CD4-positive, alpha-beta T cell treated with Interleukin-6 at 100 ng/mL for 8 hours (primary cell): ENCODE measurements around the gene NEURL1B.
"Not testable (repeated sequence)": the region's sequence is repeated elsewhere in the genome, so short reads cannot be mapped to it uniquely, and the experiment has no call there.

Source experiments
- DNase-seq: peaks from one replicate; pipeline ENCODE4 v3.0.0-alpha.2; 2020; ENCODE audit warnings: mixed read lengths, low spot score

NEURL1B gene

GRCh38 chr5:172640822-172641358 is at the start of gene NEURL1B:
Gene NEURL1B, plus strand, starts transcription at chr5:172641263. Its CDS starts 144 bp downstream, at chr5:172641407.
- no peak for DNase-seq

- DNase-seq, result no peak
These were observed 49.4 kb upstream of the NEURL1B start for GRCh38 chr5:172591636-172592035.

- no peak for DNase-seq
These were observed 48.2 kb upstream of the NEURL1B start for GRCh38 chr5:172592881-172593280.

GRCh38 chr5:172593306-172593705 is 47.8 kb upstream of the NEURL1B start:
- DNase-seq, result no peak

- no peak for DNase-seq
These were observed 47.3 kb upstream of the NEURL1B start for GRCh38 chr5:172593721-172594235.

- no peak for DNase-seq
These were observed 46.6 kb upstream of the NEURL1B start for GRCh38 chr5:172594431-172594830.

- DNase-seq, result no peak
These were observed 46.1 kb upstream of the NEURL1B start for GRCh38 chr5:172594867-172595466.

GRCh38 chr5:172595596-172596455 is 45.2 kb upstream of the NEURL1B start:
- DNase-seq, result no peak

- no peak for DNase-seq
These were observed 44.3 kb upstream of the NEURL1B start for GRCh38 chr5:172596638-172597231.

GRCh38 chr5:172597755-172598155 is 43.3 kb upstream of the NEURL1B start:
- DNase-seq, result no peak

- no peak for DNase-seq
These were observed 42.5 kb upstream of the NEURL1B start for GRCh38 chr5:172598251-172599203.

- DNase-seq, result no peak
These were observed 41.9 kb upstream of the NEURL1B start for GRCh38 chr5:172599204-172599567.

- DNase-seq, result no peak
These were observed 40.5 kb upstream of the NEURL1B start for GRCh38 chr5:172600571-172600970.

GRCh38 chr5:172601576-172601975 is 39.5 kb upstream of the NEURL1B start:
- DNase-seq, result not testable (repeated sequence)

- no peak for DNase-seq
These were observed 38.3 kb upstream of the NEURL1B start for GRCh38 chr5:172602783-172603231.

GRCh38 chr5:172603251-172603806 is 37.7 kb upstream of the NEURL1B start:
- no peak for DNase-seq

GRCh38 chr5:172605466-172605865 is 35.6 kb upstream of the NEURL1B start:
- no peak for DNase-seq

- DNase-seq, result no peak
These were observed 34.8 kb upstream of the NEURL1B start for GRCh38 chr5:172606156-172606785.

GRCh38 chr5:172607213-172607793 is 33.8 kb upstream of the NEURL1B start:
- no peak for DNase-seq

- no peak for DNase-seq
These were observed 32.3 kb upstream of the NEURL1B start for GRCh38 chr5:172608773-172609172.
